Natural killer cell treated with Interleukin-12 subunit alpha and Interleukin-12 subunit beta and Interleukin-15 and Interleukin-18, amount 100 ng/mL, for 72 hours (primary cell): Measurements from ENCODE around the gene MED26. TPM values are rescaled to one million over a fixed set of nuclear protein-coding genes. Genes with fewer than 3 reads are reported as not detected.

Source experiments
- total RNA-seq, 2 donors: library from RNA; stranded (reverse); gene quantifications; one replicate each; pipeline ENCODE4 v1.2.3, GENCODE V29; 2022

The MED26 gene
- total RNA-seq, 2 donors from 2014 or later = 15.5 to 28.1 TPM

Other genes with a start within 250 kb of the MED26 start
- 10 to 100 TPM; 66.6 to 78.4 TPM for gene EPS15L1, start 156.2 kb downstream of the MED26 start, total RNA-seq
- not detected for gene CALR3, start 132.0 kb downstream of the MED26 start, total RNA-seq
- 1 to 10 TPM; 3.3 to 7.5 TPM for gene C19orf44, start 131.8 kb downstream of the MED26 start, total RNA-seq
- gene CHERP, start 85.8 kb downstream of the MED26 start, total RNA-seq = 10 to 100 TPM; 64.1 to 93.0 TPM
- gene SLC35E1, start 55.8 kb downstream of the MED26 start, total RNA-seq = 10 to 100 TPM; 52.2 to 71.5 TPM
- 10 to 100 TPM; 53.8 to 75.5 TPM for gene SMIM7, start 31.9 kb upstream of the MED26 start, total RNA-seq
- under 1 TPM in 1 of 2 donors, not detected in 1; 0.31 TPM for gene TMEM38A, start 32.9 kb upstream of the MED26 start, total RNA-seq
- gene NWD1, start 91.6 kb upstream of the MED26 start, total RNA-seq = not detected
- gene SIN3B, start 201.2 kb upstream of the MED26 start, total RNA-seq = 10 to 100 TPM; 33.0 to 53.2 TPM